CD4-positive, alpha-beta T cell treated with Interleukin-17A for 4 hours (primary cell): Measurements from ENCODE around the gene P4HA3.
A peak's percentile ranks its signal among the peaks of the same experiment; 100 is the strongest.
"Not testable (repeated sequence)": the region's sequence is repeated elsewhere in the genome, so short reads cannot be mapped to it uniquely, and the experiment has no call there.

Source experiments
- DNase-seq: peaks from one replicate; pipeline ENCODE4 v3.0.0-alpha.2; 2020; ENCODE audit warnings: mixed read lengths

P4HA3 gene

DNA sequence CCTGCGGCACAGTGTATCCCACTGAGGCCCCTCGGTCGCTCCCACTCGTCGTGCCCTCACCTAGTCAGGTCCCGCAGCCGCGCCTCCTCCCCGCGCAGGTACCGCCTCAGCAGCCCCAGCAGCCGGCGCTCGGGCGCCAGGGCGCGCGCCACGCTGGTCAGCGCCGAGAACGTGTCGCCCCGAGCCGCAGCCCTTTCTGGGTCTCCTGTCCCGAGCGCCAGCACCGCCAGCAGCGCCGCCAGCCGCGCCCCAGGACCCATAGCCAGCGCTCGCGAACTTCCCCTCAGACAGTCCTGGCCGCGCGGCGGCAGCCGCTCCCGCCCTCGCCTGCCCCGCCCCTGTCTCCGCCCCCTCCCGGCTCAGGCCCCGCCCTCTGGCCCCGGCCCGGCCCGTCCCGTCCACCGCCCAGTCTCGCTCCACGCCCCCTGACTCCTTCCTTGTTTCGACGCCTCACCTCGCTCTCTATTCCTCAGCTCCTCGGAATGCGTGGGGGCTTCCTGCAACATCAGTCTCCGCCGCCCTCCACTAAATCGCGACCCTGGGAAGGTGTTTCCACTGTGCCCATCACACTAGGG lies at the start of gene P4HA3:
Gene P4HA3 (minus strand): TSS at position 289 of the 575 bp plus-strand sequence. CDS start 29 bp downstream, at position 260.
- DNase-seq: peak; percentile 63

DNA sequence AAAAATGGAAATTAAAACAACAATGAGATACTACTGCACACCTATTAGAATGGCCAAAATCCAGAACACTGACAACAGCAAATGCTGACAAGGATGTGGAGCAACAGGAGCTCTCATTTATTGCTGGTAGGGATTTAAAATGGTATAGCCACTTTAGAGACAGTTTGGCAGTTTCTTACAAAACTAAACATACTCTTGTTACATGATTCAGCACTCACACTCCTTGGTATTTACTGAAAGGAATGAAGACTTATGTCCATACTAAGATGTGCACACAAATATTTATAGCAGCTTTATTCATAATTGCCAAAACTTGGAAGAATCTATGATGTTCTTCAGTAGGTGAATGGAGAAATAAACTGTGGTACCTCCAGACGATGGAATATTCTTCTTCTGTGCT lies 46.0 kb upstream of the P4HA3 start:
- DNase-seq: no peak

DNA sequence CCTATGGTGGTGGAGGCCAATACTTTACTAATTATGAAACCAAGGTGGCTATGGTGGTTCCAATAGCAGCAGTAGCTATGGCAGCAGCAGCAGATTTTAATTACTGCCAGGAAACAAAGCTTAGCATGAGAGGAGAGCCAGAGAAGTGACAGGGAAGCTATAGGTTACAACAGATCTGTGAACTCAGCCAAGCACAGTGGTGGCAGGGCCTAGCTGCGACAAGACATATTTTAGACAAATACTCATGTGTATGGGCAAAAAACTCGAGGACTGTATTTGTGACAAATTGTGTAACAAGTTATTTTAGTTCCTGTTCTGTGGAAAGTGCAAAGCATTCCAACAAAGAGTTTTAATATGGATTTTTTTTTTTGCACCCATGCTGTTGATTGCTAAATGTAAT lies 44.2 kb upstream of the P4HA3 start:
- DNase-seq: no peak

DNA sequence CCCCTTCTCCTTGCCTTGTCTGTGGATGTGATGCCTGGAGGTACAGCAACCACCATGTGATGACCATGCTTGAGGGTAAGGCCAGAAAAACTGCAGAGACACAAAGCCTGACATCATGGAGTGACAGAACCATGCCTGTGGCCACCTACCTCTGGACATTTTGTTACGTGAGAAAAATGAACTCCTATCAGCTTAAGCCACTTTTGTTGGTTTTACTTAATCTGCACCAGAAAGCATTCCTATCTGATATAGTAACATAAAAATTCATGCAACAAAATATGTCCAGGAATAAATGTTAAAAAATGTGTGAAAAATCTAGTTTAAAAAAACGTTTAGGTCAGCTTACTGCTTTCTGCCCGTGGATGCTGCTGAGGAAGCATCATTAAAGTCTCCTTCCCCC lies 42.6 kb upstream of the P4HA3 start:
- no peak for DNase-seq

DNA sequence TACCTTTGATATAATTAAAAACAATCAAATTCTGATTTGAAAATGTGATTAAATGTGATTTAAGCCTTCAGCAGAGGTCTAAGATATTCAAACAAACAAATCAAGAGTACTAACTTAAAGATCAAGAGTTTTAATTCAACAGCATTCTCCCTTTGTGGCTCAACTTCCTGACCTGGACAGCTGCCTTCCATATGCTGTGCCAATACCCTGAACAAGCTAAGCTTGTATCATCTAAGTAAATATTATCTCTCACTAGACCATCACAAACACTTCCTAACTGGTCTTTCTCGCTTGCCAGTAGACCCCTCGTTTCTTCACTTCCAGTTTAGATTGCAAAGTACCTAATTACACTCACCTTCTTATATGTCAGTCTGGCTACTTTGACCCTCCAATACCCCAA lies 35.9 kb upstream of the P4HA3 start:
- no peak for DNase-seq

DNA sequence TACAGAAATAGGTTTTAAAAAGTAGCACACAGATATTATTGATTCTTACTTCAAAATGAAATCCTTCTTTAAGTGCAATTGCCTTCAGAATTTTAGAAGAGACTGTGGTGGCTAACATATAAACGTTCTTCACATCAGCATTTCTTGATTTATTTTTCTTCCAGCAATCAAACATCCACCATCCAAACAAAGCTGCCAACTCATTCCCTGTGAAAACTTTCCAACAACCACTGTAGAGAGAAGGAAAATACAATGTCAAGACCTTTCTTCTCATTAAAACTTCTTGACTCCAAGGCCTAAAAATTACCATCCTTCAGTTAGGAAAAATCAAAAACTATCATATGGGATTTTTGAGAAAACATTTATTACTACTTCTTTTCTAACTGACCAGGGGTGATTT lies 34.0 kb upstream of the P4HA3 start:
- DNase-seq: no peak

DNA sequence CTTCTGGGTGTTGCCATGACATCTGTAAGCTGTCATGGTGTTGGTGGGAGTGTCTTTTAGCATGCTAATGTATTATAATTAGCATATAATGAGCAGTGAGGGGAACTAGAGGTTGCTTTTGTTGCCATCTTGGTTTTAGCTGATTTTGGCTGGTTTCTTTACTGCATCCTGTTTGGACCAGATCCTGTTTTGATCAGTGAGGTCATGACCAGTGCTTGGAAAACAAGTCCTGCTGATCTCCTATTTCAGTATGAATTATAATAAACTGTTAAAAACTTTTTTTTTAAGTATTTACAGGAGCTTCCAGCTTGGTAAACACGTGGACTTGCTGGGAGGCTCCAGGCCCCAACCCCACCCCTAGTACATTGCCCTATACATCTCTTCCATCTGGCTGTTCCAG lies 30.5 kb upstream of the P4HA3 start:
- no peak for DNase-seq

DNA sequence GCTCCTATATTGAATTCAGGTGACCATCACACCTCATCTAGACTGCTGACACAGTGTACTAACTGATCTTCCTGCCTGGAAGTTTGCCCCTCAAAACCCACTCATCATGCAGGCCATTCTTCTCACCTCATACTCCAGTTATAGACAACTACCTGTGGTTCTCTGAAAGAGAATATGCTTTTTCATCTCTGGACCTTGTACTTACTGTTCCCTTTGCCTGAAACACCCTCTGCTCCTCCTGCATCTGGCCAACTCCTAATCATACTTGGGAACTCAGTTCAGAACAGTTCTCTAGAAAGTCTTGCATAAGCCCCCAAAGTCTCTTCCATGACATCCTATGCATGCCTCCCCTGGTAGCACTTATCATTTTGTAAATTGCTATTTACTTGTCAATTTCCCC lies 28.2 kb upstream of the P4HA3 start:
- no peak for DNase-seq

DNA sequence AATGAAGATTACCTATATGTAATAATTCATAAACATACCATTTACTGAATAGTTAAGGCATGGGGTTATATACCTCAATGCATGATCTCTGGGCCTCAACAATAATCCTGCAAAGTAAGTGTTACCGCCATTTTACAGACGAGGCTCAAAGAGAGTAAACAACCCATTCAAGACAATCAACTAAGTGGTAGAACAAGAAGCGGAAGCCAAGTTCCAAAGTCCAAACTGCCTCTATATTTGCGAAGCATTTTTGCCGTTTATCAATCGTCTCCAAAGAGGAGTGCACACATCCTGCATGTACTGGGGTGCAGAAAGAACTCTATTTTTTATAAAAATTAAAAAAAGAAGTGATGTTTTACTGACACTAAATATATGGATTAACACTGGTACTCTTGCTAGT lies 27.5 kb upstream of the P4HA3 start:
- no peak for DNase-seq

DNA sequence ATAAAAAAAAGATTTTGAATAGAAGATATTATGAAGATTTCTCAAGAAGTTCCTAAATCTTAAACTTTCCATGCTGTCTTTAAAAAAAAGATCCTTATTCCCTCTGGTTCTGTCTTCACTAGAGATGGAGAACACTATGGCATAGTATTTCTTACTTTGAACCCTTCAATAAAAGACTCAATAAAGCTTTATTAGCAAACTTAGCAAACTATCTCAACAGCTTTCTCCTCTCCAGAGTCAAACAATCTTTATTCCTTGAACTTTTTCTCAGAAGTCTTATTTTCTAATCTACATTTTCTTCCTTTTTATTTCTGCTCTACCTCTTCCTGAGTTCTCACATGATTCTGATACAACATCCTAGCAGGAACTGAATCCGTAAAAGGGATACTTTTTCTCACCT lies 21.8 kb upstream of the P4HA3 start:
- no peak for DNase-seq

DNA sequence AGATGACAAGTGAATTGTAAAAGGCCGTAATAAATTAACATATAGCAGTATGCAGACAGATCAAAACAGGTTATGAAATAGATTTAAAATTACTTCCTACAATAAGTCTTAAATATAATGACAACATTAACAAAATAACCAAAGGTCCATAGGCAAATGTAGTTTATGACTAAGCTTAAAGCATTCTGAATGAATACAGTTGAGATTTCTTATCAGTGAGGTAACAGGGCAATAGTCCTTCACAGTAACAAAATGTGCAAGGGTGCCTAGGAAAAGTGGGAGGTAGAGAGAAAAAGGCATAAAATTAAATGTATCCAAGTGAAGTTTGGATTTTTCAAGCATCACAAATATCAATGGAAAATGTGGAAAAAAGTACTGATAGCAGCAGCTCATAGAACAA lies 20.9 kb upstream of the P4HA3 start:
- no peak for DNase-seq

DNA sequence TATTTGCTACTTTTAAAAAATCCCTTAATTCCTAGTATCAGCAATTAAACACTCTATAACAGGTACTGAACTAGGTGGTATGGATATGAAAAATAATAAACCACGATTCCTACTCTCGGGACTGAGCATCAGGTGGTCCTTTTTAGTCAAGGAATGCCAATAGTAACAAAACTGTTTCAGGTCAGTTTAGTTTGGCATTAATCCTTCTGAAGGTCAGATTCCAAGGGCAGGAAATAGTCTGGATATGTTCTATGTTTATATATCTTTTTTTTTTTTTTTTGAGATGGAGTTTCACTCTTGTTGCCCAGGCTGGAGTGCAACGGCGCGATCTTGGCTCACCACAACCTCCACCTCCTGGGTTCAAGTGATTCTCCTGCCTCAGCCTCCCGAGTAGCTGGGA lies 19.6 kb upstream of the P4HA3 start:
- DNase-seq: not testable (repeated sequence)

DNA sequence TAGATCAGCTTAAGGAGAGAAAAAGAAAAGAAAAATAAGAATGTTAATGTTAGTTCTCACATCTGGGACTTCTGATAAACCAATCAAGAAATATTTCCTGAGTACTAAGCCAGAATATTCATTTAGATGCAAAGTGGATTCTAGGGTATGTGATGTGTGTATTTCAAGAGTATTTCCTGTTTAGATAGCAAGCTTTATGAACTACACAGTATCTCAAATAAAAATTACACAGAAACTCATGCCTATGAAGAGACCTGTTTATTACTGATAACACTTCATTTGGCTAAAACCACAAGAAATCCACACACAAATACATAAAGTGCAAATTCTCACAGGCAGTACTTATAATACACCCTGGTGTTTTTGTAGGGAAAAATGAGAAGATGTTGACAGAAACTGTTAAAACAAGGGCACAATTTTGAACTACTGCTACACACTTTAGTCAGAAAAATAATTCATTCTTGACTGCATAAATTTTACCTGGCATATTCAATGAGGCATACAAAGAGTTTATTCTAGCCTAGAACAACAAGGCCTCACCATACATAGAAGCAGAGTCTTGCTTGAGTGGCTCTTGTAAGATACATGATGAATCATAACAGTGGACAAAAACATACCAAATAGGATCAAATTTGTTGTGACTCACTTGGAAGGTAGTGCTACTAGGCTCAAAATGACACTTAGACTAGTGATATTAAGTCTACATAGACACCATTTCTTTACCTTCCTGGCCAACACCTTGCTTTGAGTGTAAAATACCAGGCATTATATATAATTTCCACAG lies 18.8 kb upstream of the P4HA3 start:
- DNase-seq: no peak

DNA sequence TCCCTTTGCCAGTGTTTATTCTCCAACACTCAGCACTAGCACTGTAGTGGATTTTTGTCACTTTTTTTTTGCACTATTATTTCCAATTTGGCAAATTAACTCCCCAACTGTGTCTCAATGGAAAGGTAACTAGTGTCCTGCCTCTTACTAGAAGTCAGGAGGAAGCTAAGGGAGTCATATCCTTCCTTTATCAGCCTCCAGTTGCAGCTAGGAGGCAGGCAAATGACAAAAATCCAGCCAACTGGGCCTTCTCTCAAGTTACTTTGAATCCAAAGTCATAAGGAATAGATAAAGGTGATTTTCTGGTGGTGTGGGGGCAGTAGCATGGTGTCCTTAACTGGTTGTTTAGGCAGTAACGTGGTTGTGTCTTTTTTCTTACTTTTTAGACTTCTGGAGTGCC lies 15.6 kb upstream of the P4HA3 start:
- no peak for DNase-seq

DNA sequence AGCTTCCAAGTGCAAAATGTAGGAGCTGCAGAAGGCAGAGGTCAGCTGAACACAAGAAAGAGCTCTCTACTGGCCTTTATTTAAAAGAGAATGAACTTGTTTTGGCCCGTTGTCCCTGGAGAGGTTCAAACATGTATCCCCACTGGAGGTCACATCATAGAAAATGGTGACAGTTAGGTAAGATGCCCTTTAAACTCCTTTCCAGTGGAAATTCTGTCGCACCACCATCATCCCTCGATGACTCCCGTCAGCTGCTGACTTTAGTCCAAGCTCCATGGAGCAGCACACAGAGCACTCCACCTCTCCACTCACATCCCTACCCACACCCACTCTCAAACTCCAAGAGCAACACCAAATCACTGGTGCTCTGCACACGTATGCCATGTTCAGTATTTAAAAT lies 15.2 kb upstream of the P4HA3 start:
- no peak for DNase-seq

DNA sequence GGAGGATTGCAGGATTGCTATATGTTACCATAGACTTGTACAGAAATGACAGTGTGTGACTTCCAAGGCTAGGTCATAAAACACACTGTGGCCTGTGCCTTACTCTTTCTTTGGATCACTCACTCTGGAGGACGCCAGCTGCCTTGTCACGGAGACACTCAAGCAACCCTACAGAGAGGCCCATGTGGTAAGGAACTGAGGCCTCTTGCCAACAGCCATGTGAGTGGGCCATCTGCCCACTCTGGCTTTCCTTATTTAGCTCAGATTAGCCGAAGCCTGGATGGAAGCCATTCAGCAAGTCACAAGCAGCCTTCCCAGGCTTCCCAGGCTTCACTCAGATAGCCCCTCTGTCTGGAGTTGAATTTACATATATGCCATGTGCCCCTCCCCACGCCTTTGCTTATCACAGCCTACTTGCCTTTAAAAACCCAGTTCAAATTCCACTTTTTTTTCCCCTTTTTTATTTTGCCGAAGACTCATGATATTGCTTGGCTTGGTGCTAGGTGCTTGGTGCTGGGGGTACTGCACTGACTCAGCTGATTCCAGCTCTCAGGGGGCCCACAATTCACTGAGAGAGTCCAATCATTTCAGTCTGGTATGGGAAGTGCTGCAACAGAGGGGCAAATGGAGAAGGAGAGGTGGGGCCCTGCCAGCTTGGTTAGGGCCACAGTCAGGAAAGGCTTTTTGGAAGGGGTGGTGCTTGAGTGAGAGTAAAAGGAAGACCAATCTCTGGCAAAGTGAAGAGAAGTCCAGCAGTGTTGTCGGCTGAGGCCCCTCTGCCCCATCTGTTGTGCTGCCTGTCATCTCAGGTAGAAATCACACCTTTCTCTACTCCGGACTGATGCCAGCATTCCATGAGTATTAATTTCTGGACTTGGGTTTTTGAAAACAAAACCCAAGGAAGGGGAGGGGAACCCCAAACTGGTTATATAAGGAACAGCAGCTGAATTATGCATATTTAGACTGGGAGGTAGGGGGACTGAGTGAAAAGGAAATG lies 14.5 kb upstream of the P4HA3 start:
- DNase-seq: no peak

DNA sequence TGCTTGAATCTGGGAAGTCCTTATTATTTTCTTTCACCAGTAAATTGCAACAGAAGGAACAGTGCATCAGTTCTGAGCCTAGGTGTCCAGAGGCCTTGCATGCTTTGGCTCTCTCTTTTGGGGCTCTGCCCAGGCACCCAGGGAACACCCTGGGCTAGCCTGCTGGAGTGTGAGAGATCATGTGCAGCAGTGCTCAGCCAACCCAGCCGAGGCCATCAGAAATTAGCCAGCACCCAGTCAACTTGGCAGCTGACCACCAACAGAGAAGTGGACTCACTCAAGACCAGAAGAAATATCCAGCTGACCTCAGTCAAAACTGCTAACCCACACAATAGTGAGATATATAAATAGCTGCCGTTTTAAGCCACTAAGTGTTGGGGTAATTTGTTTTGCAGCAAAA lies 11.2 kb upstream of the P4HA3 start:
- DNase-seq: no peak

DNA sequence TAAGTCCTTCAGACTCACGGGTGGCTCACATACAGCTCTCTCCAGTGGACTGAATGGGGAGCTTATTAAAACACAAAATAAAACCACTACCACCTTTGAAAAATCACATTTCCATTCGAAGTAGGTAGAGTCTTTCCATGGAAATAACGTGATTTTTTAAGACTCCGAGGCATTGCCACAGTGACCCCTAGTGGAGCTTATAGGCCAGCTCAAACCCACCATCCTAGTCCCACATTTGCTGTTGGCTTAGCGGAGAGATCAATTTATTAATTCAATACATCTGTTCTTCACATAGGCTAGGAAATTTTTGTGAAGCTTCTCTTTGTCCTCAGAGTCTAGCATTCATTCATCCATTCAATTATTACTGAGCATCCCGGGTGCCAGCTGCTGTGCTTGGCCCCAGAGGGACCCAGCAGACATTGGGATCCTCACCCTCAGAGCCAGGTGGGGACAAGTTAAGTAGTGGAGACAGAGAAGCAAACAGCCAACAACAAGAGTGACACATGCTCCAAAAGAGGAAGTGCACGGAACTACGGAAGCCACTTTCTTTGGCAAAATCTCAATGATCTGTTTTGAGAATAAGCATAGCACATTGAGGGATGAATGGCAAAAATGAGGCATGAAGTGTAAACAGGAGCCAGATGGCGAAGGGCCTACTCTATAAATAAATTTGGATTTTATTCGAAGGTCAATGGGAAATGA lies 10.2 kb upstream of the P4HA3 start:
- DNase-seq: peak; percentile 32

DNA sequence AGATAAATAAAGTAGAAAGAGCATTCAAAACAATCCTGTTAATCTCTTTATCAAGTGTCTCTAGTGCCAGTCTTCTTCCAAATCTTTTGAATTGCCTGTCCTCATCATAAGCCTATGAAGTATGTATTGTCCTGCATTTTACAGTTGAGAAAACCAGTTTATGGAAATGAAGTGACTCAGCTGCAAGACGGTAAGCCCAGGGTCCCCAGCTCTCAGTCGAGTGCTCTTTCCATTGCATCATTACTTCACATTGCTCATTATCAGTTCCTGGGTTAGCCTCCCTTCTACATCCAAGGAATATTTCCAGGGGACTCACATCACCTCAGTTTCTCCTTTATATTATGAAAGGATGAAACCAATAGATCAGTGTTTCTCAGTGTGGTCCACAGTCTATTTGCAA lies 9.1 kb upstream of the P4HA3 start:
- DNase-seq: no peak

DNA sequence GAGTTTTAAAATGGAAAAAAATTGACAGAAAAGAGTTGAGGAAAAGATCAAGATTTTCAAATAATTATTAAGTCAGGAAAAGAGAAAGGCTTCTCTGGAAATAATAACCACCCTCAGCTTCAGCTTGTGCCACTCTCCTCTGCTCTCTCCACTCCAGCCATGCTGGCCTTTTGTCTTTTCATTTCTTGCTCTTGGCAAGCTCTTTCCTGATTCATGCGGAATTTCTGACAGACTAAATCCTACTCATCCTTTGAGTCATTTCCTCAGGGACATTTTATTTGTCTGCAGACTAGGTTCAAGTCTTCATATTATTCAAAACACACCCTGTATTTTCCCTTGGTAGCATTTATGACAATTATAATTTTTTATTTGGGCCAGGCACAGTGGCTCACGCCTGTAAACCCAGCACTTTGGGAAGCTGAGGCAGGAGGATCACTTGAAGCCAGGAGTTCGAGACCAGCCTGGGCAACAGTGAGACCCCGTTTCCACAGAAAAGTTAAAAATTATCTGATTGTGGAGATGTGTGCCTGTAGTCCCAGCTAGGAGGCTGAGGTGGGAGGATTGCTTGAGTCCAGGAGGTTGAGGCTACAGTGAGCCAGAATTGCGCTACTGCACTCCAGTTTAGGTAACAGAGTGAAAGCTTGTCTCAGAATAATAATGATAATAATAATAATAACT lies 7.8 kb upstream of the P4HA3 start:
- DNase-seq: no peak

DNA sequence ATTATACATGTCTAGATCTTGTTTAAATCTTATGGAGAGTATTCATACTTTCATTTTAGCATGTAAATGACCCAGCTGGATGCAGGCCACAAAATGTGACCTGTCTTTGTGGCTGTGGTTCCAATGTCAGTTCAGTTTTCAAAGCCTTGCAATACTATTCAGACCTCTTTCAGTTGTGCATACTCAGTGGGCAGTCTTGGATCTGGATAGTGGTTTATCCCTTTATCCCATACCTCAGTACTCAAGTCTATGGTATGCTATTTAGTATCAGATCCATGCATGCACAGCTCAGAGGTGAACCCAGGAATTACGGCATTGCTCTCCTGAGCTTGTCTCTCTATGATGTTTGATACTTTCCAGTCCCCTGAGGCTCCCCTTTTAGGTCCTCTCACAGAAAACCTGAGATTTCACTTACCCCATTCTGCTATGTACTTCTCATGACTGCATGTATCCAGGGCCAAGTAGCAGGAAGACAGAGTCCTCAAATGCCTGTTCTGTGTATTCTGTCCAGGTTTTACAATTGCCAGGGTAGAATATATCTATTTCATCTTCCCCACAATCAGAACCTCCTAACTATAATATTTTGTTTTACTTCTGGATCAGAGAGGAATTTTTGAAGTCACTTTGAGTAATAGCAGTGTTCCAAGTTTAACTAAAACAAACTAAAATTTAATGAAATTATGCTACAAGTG lies 6.9 kb upstream of the P4HA3 start:
- no peak for DNase-seq
